Psoas muscle (tissue), 8 donors: ENCODE results near the gene MMP11. TPM values are rescaled to one million over a fixed set of nuclear protein-coding genes. Genes with fewer than 3 reads are reported as not detected.
A peak's percentile ranks its signal among the peaks of the same experiment; 100 is the strongest.

Source experiments
- ATAC-seq, 4 donors: fragments of 200-7000 bp; cut with Tn5 transposase; one replicate each; pipeline ENCODE4 v1.9.1; 2020; ENCODE audit warnings: moderate library complexity in 3 of 4, mild to moderate bottlenecking in 2 of 4
- DNase-seq, 2 donors: peaks; one replicate each; pipeline ENCODE4 v3.0.0-alpha.2; 2020
- H3K27ac ChIP-seq: fragments of 200-600 bp; one replicate; pipeline ENCODE4 v1.8.0; 2022
- H3K27me3 ChIP-seq, 3 donors: fragments of 200-600 bp in 1 of 3; one replicate each; pipeline versions ENCODE4 v1.6.1 to v1.8.0; 2013 to 2022; ENCODE audit warnings: low read length in 2 of 3, mild to moderate bottlenecking in 2 of 3, moderate library complexity in 1 of 3; ENCODE audit not compliant: insufficient read depth in 3 of 3
- H3K36me3 ChIP-seq, 2 donors: fragments of 200-600 bp in 1 of 2; one replicate each; pipeline versions ENCODE4 v1.6.1 to v1.8.0; 2013 to 2022; ENCODE audit warnings: low read depth in 1 of 2, mild to moderate bottlenecking in 1 of 2, moderate library complexity in 1 of 2; ENCODE audit not compliant: insufficient read depth in 1 of 2
- H3K4me1 ChIP-seq: fragments of 200-600 bp; one replicate; pipeline ENCODE4 v1.8.0; 2022
- H3K4me3 ChIP-seq: fragments of 200-600 bp; one replicate; pipeline ENCODE4 v1.8.0; 2022; ENCODE audit warnings: mild to moderate bottlenecking
- H3K9me3 ChIP-seq: fragments of 200-600 bp; one replicate; pipeline ENCODE4 v1.8.0; 2022
- CTCF ChIP-seq: fragments of 200-600 bp; IDR thresholded peaks from one replicate; pipeline ENCODE4 v1.8.0; 2022; ENCODE audit warnings: antibody characterized with exemption
- WGBS, 3 donors: extraction: QIAGEN DNeasy Blood & Tissue Kit; methylation state at CpG; one replicate each; pipeline versions ENCODE4 v1.1.6 to v1.1.7; 2013; 5-methylcytosine and 5-hydroxymethylcytosine counted together
- intact Hi-C, 2 donors: fragments of 100-400 bp; cut with DNase I; formaldehyde crosslinking; loops; one replicate each; pipeline versions ENCODE4 v1.11.0 to v1.14.2; 2022
- polyA plus RNA-seq, 3 donors: library from polyadenylated mRNA; stranded (reverse); fragments of 200-250 nt; gene quantifications; one replicate each; pipeline ENCODE4 v1.2.3, GENCODE V29; 2013
- total RNA-seq, 4 donors: library from RNA; stranded (reverse); fragmentation: NEBNext Ultra II Directional in 2 of 4; extraction: Animal tissue kit (Norgen Biotek cat#: 25700) in 2 of 4; gene quantifications; one replicate each; pipeline versions ENCODE4 v1.2.1 to v1.2.4, GENCODE V29; 2021 to 2023
- donor health status: healthy with polysubstance abuse.
- donor health status: DM: no; HTN: no; CAD: no; lungs with moderate emphysema.
- donor health status: Bipolar disorder and iron deficiency.
- donor health status: healthy.
- donor health status: DM: yes; HTN: yes; CAD: no.
- donor health status: DM: no; HTN: no; CAD: no.
- donor health status: DM: no; HTN: no; CAD: no.
- donor health status: DM: yes; HTN: yes; CAD: no.

The MMP11 gene
- total and polyA plus RNA-seq, 7 donors, result 0.35 to 2.9 (median 1.3) TPM

- Histone ChIP-seq H3K4me1 (no peaks in the 10 kb centered on the region), H3K4me3 (no peak overlapping the region), H3K9me3 (no peaks in the 10 kb centered on the region), H3K27ac (no peak overlapping the region), H3K27me3 (no peaks in the 10 kb centered on the region), H3K36me3 (no peaks in the 10 kb centered on the region)
- DNase-seq, result no peak
- intact Hi-C loops, result no loop called here
- no peak for TF ChIP-seq CTCF
- WGBS, 3 donors, result 91 to 95% (median 92%) methylated on average over 20 of the region's 20 CpGs
- no peak for ATAC-seq
Measured at GRCh38 chr22:23780146-23780748, 7.6 kb downstream of the MMP11 start.

GRCh38 chr22:23781065-23781464 lies 8.4 kb downstream of the MMP11 start:
- H3K4me3 ChIP-seq, result no peak overlapping the region
- no peaks in the 10 kb centered on the region for H3K36me3 ChIP-seq
- no peaks in the 10 kb centered on the region for H3K9me3 ChIP-seq
- no peaks in the 10 kb centered on the region for H3K27me3 ChIP-seq
- ATAC-seq (no peak), DNase-seq (no peak)
- intact Hi-C loops, result no loop called here
- no peak for TF ChIP-seq CTCF
- H3K4me1 ChIP-seq, result peaks cover 6% of the 10 kb centered on the region
- WGBS, 3 donors, result 65 to 70% (median 66%) methylated on average over 15 of the region's 15 CpGs
- no peak overlapping the region for H3K27ac ChIP-seq

GRCh38 chr22:23781511-23782183 lies 9.0 kb downstream of the MMP11 start:
- peaks cover 11% of the 10 kb centered on the region for H3K4me1 ChIP-seq
- no peak for TF ChIP-seq CTCF
- peak in 2 of 4 donors; percentile 35 to 41 for ATAC-seq
- no peak overlapping the region for H3K27ac ChIP-seq
- H3K27me3 ChIP-seq, result no peaks in the 10 kb centered on the region
- intact Hi-C loops, result no loop called here
- H3K4me3 ChIP-seq, result no peak overlapping the region
- H3K9me3 ChIP-seq, result no peaks in the 10 kb centered on the region
- 65 to 74% (median 67%) methylated on average over 14 of the region's 14 CpGs for WGBS, 3 donors
- DNase-seq, result peak; percentile 66 to 85
- no peaks in the 10 kb centered on the region for H3K36me3 ChIP-seq

GRCh38 chr22:23782252-23782651 lies 9.6 kb downstream of the MMP11 start:
- no peaks in the 10 kb centered on the region for H3K9me3 ChIP-seq
- no peaks in the 10 kb centered on the region for H3K27me3 ChIP-seq
- ATAC-seq, result no peak
- intact Hi-C loops, result no loop called here
- TF ChIP-seq CTCF, result no peak
- no peak overlapping the region for H3K27ac ChIP-seq
- no peak for DNase-seq
- 90 to 93% (median 91%) methylated on average over 16 of the region's 16 CpGs for WGBS, 3 donors
- peaks cover 11% of the 10 kb centered on the region for H3K4me1 ChIP-seq
- no peaks in the 10 kb centered on the region for H3K36me3 ChIP-seq
- no peak overlapping the region for H3K4me3 ChIP-seq

GRCh38 chr22:23782703-23783102 lies 10.1 kb downstream of the MMP11 start:
- 92 to 100% (median 100%) methylated on average over 1 of the region's 1 CpG for WGBS, 3 donors
- DNase-seq, result no peak
- no peaks in the 10 kb centered on the region for H3K27me3 ChIP-seq
- intact Hi-C loops, result no loop called here
- no peaks in the 10 kb centered on the region for H3K36me3 ChIP-seq
- H3K4me3 ChIP-seq, result no peak overlapping the region
- no peak for ATAC-seq
- no peak overlapping the region for H3K27ac ChIP-seq
- H3K9me3 ChIP-seq, result no peaks in the 10 kb centered on the region
- no peak for TF ChIP-seq CTCF
- peaks cover 11% of the 10 kb centered on the region for H3K4me1 ChIP-seq
